IMR-90 (cell line): ENCODE measurements around the gene CLDN10. TPM values are rescaled to one million over a fixed set of nuclear protein-coding genes. Genes with fewer than 3 reads are reported as not detected.

Experiments
- ATAC-seq: fragments of 200-7000 bp; cut with Tn5 transposase; 2 replicates; pipeline ENCODE4 v1.9.1; 2020; ENCODE audit warnings: low read depth, mild to moderate bottlenecking, moderate library complexity
- BruUV-seq: library from RNA; stranded (reverse); fragments of 400-500 nt; replicated peaks from 2 replicates; lab custom pipeline; 2021; lab: Mats Ljungman, UMichigan
- CTCF ChIA-PET: fragments of 300-600 bp; formaldehyde crosslinking; extraction: SDS; loops from one replicate; lab custom pipeline; 2021; ENCODE audit warnings: antibody characterized with exemption; lab: Yijun Ruan, JAX
- POLR2A ChIA-PET: fragments of 300-600 bp; sonication (Branson Sonifier 250); formaldehyde crosslinking; loops from one replicate; lab custom pipeline; 2022; ENCODE audit warnings: antibody characterized with exemption; ENCODE audit not compliant: unreplicated experiment; lab: Charles Lee
- DNase-seq: peaks from one replicate; pipeline ENCODE4 v3.0.0; 2013
- H2AFZ ChIP-seq: replicated peaks from 2 replicates; pipeline ENCODE3; 2013; ENCODE audit warnings: low read length, mild to moderate bottlenecking; ENCODE audit not compliant: poor library complexity
- H2AK5ac ChIP-seq: 2 replicates; pipeline ENCODE4 v1.6.1; 2013; ENCODE audit warnings: low read depth, low read length, inconsistent platforms
- H2AK9ac ChIP-seq: replicated peaks from 2 replicates; pipeline ENCODE3; 2013; ENCODE audit warnings: mild to moderate bottlenecking, low read depth, low read length, moderate library complexity; ENCODE audit not compliant: poor library complexity
- H2BK120ac ChIP-seq: 2 replicates; pipeline ENCODE4 v1.6.1; 2013; ENCODE audit warnings: low read depth, low read length, inconsistent platforms
- H2BK15ac ChIP-seq: 3 replicates; pipeline ENCODE4 v1.6.1; 2013; ENCODE audit warnings: low read depth, low read length, inconsistent platforms
- H2BK20ac ChIP-seq: 2 replicates; pipeline ENCODE4 v1.6.1; 2013; ENCODE audit warnings: low read depth, mild to moderate bottlenecking, inconsistent platforms, low read length, moderate library complexity
- H2BK5ac ChIP-seq: 2 replicates; pipeline ENCODE4 v1.6.1; 2013; ENCODE audit warnings: mild to moderate bottlenecking, low read depth, low read length, inconsistent platforms; ENCODE audit not compliant: poor library complexity, severe bottlenecking
- H3K14ac ChIP-seq: replicated peaks from 2 replicates; pipeline ENCODE4 v1.6.1; 2013; ENCODE audit warnings: low read depth, low read length, inconsistent platforms
- H3K18ac ChIP-seq: 2 replicates; pipeline ENCODE4 v1.6.1; 2013; ENCODE audit warnings: low read depth, low read length, control low read depth
- H3K23ac ChIP-seq: 2 replicates; pipeline ENCODE4 v1.6.1; 2013; ENCODE audit warnings: low read depth, low read length, inconsistent platforms
- H3K27ac ChIP-seq: 2 replicates; pipeline ENCODE4 v1.5.1; 2013; ENCODE audit warnings: mild to moderate bottlenecking, control low read depth, low read length; ENCODE audit not compliant: insufficient read depth
- H3K27me3 ChIP-seq: 2 replicates; pipeline ENCODE4 v1.6.1; 2013; ENCODE audit warnings: low read length; ENCODE audit not compliant: control insufficient read depth, insufficient read depth
- H3K36me3 ChIP-seq: 2 replicates; pipeline ENCODE4 v1.6.1; 2013; ENCODE audit warnings: low read length, mixed read lengths; ENCODE audit not compliant: control insufficient read depth, insufficient read depth
- H3K4ac ChIP-seq: 2 replicates; pipeline ENCODE4 v1.6.1; 2013; ENCODE audit warnings: low read depth, low read length, inconsistent platforms
- H3K4me1 ChIP-seq: 2 replicates; pipeline ENCODE4 v1.6.1; 2013; ENCODE audit warnings: low read length, mixed read lengths; ENCODE audit not compliant: control insufficient read depth, insufficient read depth
- H3K4me2 ChIP-seq: 2 replicates; pipeline ENCODE4 v1.6.1; 2013; ENCODE audit warnings: low read depth, mild to moderate bottlenecking, control low read depth, low read length, moderate library complexity
- H3K4me3 ChIP-seq: 2 replicates; pipeline ENCODE4 v1.5.1; 2013; ENCODE audit warnings: low read depth, mild to moderate bottlenecking, control low read depth, low read length, moderate library complexity; ENCODE audit not compliant: insufficient read depth
- H3K56ac ChIP-seq: 2 replicates; pipeline ENCODE4 v1.6.1; 2013; ENCODE audit warnings: low read length, inconsistent platforms; ENCODE audit not compliant: insufficient read depth; ENCODE audit errors: extremely low read depth
- H3K79me1 ChIP-seq, 2 experiments: 2 replicates each; pipeline ENCODE4 v1.6.1; 2013; ENCODE audit warnings: low read length in 2 of 2, inconsistent platforms in 1 of 2, low read depth in 1 of 2
- H3K9ac ChIP-seq: 2 replicates; pipeline ENCODE4 v1.6.1; 2013; ENCODE audit warnings: low read depth, low read length, control low read depth
- H3K9me1 ChIP-seq: 2 replicates; pipeline ENCODE4 v1.6.1; 2013; ENCODE audit warnings: low read length, inconsistent platforms; ENCODE audit not compliant: insufficient read depth
- H3K9me3 ChIP-seq: 2 replicates; pipeline ENCODE4 v1.6.1; 2013; ENCODE audit warnings: low read length; ENCODE audit not compliant: control insufficient read depth, insufficient read depth
- H4K20me1 ChIP-seq: 2 replicates; pipeline ENCODE4 v1.6.1; 2013; ENCODE audit warnings: low read length, inconsistent platforms; ENCODE audit not compliant: insufficient read depth
- H4K5ac ChIP-seq: 2 replicates; pipeline ENCODE4 v1.6.1; 2013; ENCODE audit warnings: mild to moderate bottlenecking, low read depth, low read length, control low read depth
- H4K8ac ChIP-seq, 2 experiments: 2 replicates each; pipeline ENCODE4 v1.6.1; 2013; ENCODE audit warnings: low read depth in 2 of 2, low read length in 2 of 2, control low read depth in 1 of 2, inconsistent platforms in 1 of 2
- H4K91ac ChIP-seq: 2 replicates; pipeline ENCODE4 v1.6.1; 2013; ENCODE audit warnings: low read depth, low read length, inconsistent platforms; ENCODE audit not compliant: insufficient read depth
- BHLHE40 ChIP-seq: fragments of 150-350 bp; IDR thresholded peaks from 2 replicates; pipeline ENCODE4 v1.6.1; 2016; ENCODE audit warnings: mild to moderate bottlenecking, low read depth, low read length
- CEBPB ChIP-seq: IDR thresholded peaks from 2 replicates; pipeline ENCODE4 v1.6.1; 2012; ENCODE audit warnings: low read depth, low read length, improper control_type of control experiment
- CHD1 ChIP-seq: IDR thresholded peaks from 2 replicates; pipeline ENCODE4 v1.6.1; 2012; ENCODE audit warnings: low read depth, low read length, improper control_type of control experiment
- FOS ChIP-seq: fragments of 150-350 bp; IDR thresholded peaks from 2 replicates; pipeline ENCODE4 v1.6.1; 2016; ENCODE audit warnings: low read depth, low read length
- MAFK ChIP-seq: IDR thresholded peaks from 2 replicates; pipeline ENCODE4 v1.6.1; 2012; ENCODE audit warnings: low read depth, low read length, improper control_type of control experiment
- MAZ ChIP-seq: IDR thresholded peaks from 2 replicates; pipeline ENCODE4 v1.6.1; 2012; ENCODE audit warnings: low read depth, mild to moderate bottlenecking, low read length, improper control_type of control experiment, moderate library complexity, borderline replicate concordance
- MXI1 ChIP-seq: IDR thresholded peaks from 2 replicates; pipeline ENCODE4 v1.6.1; 2012; ENCODE audit warnings: low read depth, mild to moderate bottlenecking, low read length, moderate library complexity, borderline replicate concordance
- NFE2L2 ChIP-seq: fragments of 150-350 bp; IDR thresholded peaks from 2 replicates; pipeline ENCODE4 v1.6.1; 2016; ENCODE audit warnings: low read depth, mild to moderate bottlenecking, low read length
- POLR2A ChIP-seq: IDR thresholded peaks from 2 replicates; pipeline ENCODE4 v1.6.1; 2012; ENCODE audit warnings: mild to moderate bottlenecking, low read depth, low read length
- RAD21 ChIP-seq: IDR thresholded peaks from 2 replicates; pipeline ENCODE4 v1.6.1; 2012; ENCODE audit warnings: low read length, improper control_type of control experiment
- RCOR1 ChIP-seq: IDR thresholded peaks from 2 replicates; pipeline ENCODE4 v1.6.1; 2012; ENCODE audit warnings: mild to moderate bottlenecking, low read length, improper control_type of control experiment; ENCODE audit not compliant: insufficient replicate concordance
- RFX5 ChIP-seq: IDR thresholded peaks from 2 replicates; pipeline ENCODE4 v1.8.0; 2012; ENCODE audit warnings: low read depth, mild to moderate bottlenecking, low read length, moderate library complexity
- SMC3 ChIP-seq: fragments of 150-350 bp; IDR thresholded peaks from 2 replicates; pipeline ENCODE4 v1.6.1; 2016; ENCODE audit warnings: low read depth, mild to moderate bottlenecking, antibody characterized with exemption, low read length, moderate library complexity
- WGBS, 2 experiments: methylation state at CpG; one replicate each; pipeline versions ENCODE4 v1.1.5 to v1.1.7; 2013; ENCODE audit warnings: missing lambda C conversion rate in 2 of 2; ENCODE audit not compliant: insufficient read length in 1 of 2; ENCODE audit errors: extremely low coverage in 2 of 2; 5-methylcytosine and 5-hydroxymethylcytosine counted together
- dilution Hi-C: fragments of 300-500 bp; cut with HindIII; formaldehyde crosslinking; loops from one replicate; pipeline ENCODE4 v1.14.3; 2018; ENCODE audit warnings: low sequenced_read_pairs; ENCODE audit not compliant: unreplicated experiment
- in situ Hi-C: fragments of 300-500 bp; cut with MboI; formaldehyde crosslinking; loops from 3 replicates; pipeline ENCODE4 v1.14.3; 2019; ENCODE audit warnings: low sequenced_read_pairs, inconsistent platforms, mixed read lengths
- intact Hi-C: fragments of 100-400 bp; cut with micrococcal nuclease; formaldehyde crosslinking; loops from 2 replicates; pipeline ENCODE4 v1.10.0; 2022
- polyA plus RNA-seq, 3 experiments: library from polyadenylated mRNA; depleted of rRNA; stranded (reverse); fragments of >200 nt; gene quantifications; 2 replicates each; pipeline ENCODE4 v1.2.3, GENCODE V29; 2012; ENCODE audit warnings: low replicate concordance in 1 of 3
- total RNA-seq: library from RNA; depleted of rRNA; stranded (reverse); fragments of >200 nt; gene quantifications from 2 replicates; pipeline ENCODE4 v1.2.3, GENCODE V29; 2012
- TF ChIP-seq, protein P1 (sequence below): fragments of 150-350 bp; IDR thresholded peaks from 2 replicates; pipeline ENCODE4 v1.6.1; 2017; ENCODE audit warnings: mild to moderate bottlenecking, antibody characterized with exemption, low read length, low read depth

The CLDN10 gene
- total and polyA plus RNA-seq, 2 of the 4 experiments (the other 2 are of a cell fraction) = not detected

GRCh38 chr13:95503662-95504061 is 48.9 kb upstream of the CLDN10 start:
- Histone ChIP-seq H3K4me1 (no peaks in the 10 kb centered on the region), H2BK20ac (no peak overlapping the region), H4K8ac (no peak overlapping the region), H3K4ac (no peak overlapping the region), H2AFZ (no peak overlapping the region), H3K27me3 (peaks cover 5% of the 10 kb centered on the region), H3K36me3 (no peaks in the 10 kb centered on the region), H3K4me2 (no peak overlapping the region), H3K14ac (no peak overlapping the region), H3K23ac (no peak overlapping the region), H3K27ac (no peak overlapping the region), H3K9me3 (peaks cover 3% of the 10 kb centered on the region; the same call in 1 of the 2 replicates), H2BK5ac (no peak overlapping the region), H2AK9ac (no peak overlapping the region), H3K56ac (no peak overlapping the region), H3K79me1 (no peaks in the 10 kb centered on the region), H4K20me1 (no peaks in the 10 kb centered on the region), H2BK15ac (no peak overlapping the region), H3K9ac (no peak overlapping the region), H4K5ac (no peak overlapping the region), H3K4me3 (no peak overlapping the region), H3K18ac (no peak overlapping the region), H4K91ac (no peak overlapping the region), H2BK120ac (no peak overlapping the region), H2AK5ac (no peak overlapping the region), H3K9me1 (peaks cover 4% of the 10 kb centered on the region)
- ChIA-PET POLR2A (no interaction called here), CTCF (no interaction called here)
- DNase-seq = no peak
- no CpG with 5 or more reads among the region's 1 CpG for WGBS, 2 experiments
- intact Hi-C loops = no loop called here
- no peak for ATAC-seq
- no TSS peak for BruUV-seq
- dilution Hi-C loops = no loop called here
- in situ Hi-C loops = no loop called here
- TF ChIP-seq POLR2A = no peak
- TF ChIP-seq NFE2L2 = no peak
- no peak for TF ChIP-seq FOS
- TF ChIP-seq RCOR1 = no peak
- TF ChIP-seq, protein P1, sequence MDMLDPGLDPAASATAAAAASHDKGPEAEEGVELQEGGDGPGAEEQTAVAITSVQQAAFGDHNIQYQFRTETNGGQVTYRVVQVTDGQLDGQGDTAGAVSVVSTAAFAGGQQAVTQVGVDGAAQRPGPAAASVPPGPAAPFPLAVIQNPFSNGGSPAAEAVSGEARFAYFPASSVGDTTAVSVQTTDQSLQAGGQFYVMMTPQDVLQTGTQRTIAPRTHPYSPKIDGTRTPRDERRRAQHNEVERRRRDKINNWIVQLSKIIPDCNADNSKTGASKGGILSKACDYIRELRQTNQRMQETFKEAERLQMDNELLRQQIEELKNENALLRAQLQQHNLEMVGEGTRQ = no peak
- no peak for TF ChIP-seq MAFK
- no peak for TF ChIP-seq MAZ
- TF ChIP-seq RFX5 = no peak
- no peak for TF ChIP-seq BHLHE40
- TF ChIP-seq CEBPB = no peak
- no peak for TF ChIP-seq RAD21
- no peak for TF ChIP-seq SMC3
- TF ChIP-seq MXI1 = no peak
- TF ChIP-seq CHD1 = no peak
